ENCODE measurements around the gene WDFY4.

The WDFY4 gene

DNA sequence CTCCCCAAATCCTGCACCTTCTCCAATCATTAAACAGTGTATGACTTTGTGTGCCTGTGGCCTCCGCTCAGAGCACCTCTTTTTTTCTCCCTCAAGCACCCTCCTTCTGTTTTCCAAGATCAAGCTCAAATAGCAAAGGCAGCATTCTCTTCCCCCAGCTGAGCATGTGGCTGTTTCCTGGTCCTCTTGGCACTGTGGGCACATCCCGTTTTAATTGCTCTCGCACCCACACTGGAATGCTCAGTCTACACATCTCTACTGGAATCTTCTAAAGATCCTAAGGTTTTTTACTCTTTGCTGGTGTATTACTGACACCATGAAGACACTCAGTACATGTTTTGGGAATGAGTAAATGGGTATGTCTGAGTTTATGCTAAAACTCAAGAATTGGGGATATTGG lies 107.4 kb downstream of the WDFY4 start:
- no peak for DNase-seq (ENCODE audit: low read depth in 1 of 2, low spot score in 1 of 2)

DNA sequence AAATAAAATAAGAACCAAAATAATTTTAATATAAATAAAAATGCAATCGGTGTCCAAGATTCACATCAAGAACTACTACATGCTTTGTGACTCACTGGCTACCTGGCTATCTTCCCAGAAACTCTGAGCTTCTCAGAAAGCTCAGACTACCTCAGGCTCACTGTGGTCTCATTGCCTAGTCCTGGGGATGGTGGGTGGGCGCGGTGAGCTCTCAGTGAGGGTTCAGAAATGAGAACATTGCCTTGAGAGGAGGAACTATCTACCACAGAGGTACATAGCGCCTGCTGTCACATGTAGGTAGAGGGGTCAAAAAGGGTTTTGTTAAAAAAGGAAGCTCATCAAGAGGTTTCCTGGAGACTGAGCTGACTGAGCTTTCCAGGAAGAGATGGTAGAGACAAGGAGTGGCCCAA lies 108.0 kb downstream of the WDFY4 start:
- no peak for DNase-seq (ENCODE audit: low read depth in 1 of 2, low spot score in 1 of 2)

DNA sequence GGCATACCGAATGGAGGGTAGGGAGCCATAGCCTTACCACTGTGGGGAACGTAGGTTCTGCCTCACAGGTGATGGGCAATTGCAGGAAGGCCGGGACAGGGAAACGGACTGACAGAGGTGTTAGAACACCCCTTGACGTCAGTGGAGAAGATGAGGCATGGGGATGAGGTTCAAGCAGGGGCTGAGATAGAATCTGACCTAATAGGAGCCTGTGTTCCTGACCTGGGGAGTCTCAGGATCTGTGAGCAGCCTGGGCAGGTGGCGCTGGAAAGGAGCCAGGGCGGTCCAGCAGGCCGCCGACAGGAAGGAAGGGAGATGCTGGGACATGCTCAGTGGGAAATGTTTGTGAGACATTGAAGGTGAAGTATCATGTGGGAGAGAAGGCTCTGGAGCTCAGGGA lies 109.4 kb downstream of the WDFY4 start:
- DNase-seq (ENCODE audit: low read depth in 1 of 2, low spot score in 1 of 2): no peak

DNA sequence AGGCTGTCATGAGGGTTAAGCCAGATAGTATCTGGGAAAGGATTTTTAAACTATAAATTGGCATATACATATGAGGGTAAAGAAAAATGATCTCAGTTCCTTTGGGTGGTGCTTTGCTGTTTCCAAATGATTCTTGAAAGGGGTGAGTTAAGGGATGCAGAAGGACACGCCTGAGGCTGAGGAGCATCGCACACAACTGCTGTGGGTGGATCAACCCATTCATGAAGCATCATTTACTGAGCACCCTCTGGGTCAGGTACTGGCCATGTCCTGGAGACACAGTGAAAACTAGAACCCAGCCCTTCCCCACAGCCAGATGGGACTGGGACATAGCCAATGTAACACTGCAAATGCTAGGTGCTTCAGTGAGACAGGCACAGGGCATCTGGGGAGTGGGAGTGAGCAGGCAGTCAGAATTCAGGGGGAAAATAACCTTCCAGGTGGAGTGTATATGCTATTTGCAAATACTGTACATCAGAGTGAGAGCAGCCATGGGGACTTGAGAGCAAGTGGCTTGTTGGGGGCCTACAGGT lies 112.1 kb downstream of the WDFY4 start:
- no peak for DNase-seq (ENCODE audit: low read depth in 1 of 2, low spot score in 1 of 2)

DNA sequence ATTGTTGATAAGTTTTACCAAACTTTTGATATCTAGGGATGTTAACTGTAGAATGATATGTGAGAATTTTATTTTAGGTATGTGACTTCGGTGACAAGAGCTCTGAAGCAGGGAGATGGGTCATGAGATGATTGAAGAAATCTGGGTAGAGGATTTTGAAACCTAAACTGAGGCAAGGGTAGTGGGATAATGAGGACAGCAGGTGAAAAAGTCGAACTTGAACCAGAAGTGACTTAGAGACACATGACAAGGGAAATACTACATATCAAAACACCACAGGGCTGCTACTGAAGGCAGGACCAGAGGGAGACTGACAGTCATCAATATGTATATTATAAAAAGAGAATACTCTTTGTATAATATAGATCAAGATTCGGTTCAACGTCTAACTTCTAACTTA lies 113.2 kb downstream of the WDFY4 start:
- DNase-seq (ENCODE audit: low read depth in 1 of 2, low spot score in 1 of 2): no peak

DNA sequence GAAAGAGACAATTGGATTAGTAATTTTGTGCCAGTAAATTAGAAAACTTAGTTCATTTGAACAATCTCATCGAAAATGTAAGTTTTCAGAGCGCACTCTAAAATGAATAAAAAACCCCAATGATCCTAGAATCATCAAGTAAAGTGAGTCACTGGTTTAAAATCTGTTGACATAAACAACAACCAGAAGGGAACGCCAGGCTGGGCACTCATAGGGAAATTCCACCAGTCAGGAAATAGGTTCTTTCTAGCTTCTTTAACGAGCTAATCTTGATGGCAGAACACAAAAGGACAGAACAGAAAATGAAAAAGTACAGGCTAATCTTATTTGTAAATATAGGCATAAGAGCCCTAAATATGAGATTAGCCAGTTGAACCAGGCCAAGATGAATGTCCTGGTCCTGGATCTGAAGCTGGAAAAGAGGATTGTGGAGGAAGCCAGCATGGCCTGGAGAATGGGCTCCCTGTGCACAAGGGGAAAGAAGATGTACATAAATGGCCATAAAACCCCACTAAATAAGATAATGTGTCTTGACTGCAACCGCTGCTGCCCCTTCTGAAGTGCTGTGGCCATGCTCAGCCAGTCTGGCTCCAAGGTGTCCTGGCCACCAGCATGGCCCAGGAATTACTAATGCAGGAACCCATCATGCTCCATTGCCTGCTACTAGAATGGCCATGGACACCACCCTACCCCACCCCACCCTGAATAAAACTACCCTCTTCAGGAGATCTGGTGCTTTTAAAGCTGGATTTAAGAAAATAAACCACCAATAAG lies 114.0 kb downstream of the WDFY4 start:
- no peak for DNase-seq (ENCODE audit: low read depth in 1 of 2, low spot score in 1 of 2)

DNA sequence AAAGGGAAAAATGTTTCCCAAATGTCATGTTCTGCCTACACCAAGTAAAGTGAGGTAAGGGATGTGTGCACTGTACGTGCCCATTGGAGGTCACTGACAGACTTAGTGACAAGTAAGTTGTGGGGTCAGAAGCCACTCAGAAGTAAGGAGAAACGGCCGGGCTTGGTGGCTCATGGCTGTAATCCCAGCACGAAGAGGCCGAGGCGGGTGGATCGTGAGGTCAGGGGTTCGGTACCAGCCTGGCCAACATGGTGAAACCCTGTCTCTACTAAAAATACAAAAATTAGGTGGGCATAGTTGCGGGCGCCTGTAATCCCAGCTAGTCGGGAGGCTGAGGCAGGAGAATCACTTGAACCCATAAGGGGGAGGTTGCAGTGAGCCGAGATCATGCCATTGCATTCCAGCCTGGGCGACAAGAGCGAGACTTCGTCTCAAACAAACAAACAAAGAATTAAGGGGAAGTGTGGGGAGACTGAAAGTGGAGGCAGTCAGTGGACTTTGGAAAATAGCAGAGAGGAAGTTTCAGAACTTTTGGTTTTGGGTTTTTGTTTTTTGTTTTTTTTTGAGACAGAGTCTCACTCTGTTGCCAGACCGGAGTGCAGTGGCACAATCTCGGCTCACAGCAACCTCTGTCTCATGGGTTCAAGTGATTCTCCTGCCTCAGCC lies 114.8 kb downstream of the WDFY4 start:
- DNase-seq (ENCODE audit: low read depth in 1 of 2, low spot score in 1 of 2): no peak

DNA sequence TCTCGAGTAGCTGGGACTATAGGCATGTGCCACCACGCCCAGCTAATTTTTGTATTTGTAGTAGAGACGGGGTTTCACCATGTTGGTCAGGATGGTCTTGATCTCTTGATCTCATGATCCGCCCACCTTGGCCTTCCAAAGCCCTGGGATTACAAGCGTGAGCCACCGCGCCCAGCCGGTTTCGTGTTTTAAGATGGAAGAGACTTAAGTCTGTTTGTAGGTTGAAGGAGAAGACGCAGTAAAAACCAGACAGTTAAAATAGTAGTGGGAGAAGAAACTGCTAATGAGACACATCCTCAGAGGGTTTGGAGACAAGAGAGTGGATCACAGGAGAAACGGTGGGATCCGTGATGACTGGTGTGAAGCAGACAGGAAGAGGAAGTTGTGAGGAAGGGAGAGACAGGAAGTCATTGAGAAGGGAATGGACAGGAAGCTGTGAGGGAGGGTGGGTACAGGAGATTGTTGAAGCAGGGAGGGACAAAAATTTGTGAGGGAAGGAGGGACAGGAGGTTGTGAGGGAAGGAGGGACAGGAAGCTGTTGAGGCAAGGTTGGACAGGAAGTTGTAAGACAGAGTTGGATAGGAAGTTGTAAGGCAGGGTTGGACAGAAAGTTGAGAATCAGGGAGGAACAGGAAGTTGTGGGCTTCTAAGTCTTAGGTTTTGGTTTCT lies 115.5 kb downstream of the WDFY4 start:
- DNase-seq (ENCODE audit: low read depth in 1 of 2, low spot score in 1 of 2): no peak

DNA sequence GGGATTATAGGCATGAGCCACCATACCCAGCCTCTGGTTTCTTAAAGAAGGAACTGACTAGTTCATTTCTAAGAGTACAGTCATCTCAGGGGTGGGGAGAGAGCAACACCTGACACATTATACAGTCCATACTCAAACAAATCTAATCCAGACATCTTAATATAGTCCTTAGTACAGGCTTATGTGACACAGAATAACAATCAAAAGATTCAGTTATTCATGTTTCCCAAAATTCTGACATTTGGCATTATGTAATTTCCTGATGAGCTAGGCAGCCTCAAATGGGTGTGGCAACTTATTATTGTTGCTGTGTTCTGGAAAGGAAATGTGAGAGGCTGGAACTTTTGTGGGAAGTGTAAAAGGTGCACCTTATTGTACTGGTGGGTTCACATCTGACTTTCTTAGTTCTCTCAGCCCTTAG lies 116.3 kb downstream of the WDFY4 start:
- no peak for DNase-seq (ENCODE audit: low read depth in 1 of 2, low spot score in 1 of 2)

DNA sequence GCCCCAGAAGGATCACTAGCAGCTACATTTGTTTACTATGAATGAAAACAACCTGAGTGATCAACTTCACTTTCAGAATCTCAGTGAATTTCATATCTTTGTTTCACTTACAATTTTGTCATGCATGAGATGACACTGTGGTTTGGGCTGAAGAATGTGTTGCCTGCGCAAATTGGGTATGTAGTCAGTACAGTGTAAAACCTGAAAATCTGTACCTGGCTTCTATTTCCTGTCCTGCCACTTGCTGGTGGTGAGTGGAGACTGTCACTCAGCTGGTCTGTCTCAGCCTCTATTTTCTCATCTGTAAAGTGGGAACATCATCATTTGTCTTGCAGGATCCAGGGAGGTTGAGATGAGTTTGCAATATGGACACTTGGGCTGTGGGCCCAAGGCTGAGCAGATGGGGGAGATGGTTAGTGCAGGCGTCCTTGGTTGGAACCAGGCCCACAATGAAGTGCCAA lies 118.0 kb downstream of the WDFY4 start:
- no peak for DNase-seq (ENCODE audit: low read depth in 1 of 2, low spot score in 1 of 2)

DNA sequence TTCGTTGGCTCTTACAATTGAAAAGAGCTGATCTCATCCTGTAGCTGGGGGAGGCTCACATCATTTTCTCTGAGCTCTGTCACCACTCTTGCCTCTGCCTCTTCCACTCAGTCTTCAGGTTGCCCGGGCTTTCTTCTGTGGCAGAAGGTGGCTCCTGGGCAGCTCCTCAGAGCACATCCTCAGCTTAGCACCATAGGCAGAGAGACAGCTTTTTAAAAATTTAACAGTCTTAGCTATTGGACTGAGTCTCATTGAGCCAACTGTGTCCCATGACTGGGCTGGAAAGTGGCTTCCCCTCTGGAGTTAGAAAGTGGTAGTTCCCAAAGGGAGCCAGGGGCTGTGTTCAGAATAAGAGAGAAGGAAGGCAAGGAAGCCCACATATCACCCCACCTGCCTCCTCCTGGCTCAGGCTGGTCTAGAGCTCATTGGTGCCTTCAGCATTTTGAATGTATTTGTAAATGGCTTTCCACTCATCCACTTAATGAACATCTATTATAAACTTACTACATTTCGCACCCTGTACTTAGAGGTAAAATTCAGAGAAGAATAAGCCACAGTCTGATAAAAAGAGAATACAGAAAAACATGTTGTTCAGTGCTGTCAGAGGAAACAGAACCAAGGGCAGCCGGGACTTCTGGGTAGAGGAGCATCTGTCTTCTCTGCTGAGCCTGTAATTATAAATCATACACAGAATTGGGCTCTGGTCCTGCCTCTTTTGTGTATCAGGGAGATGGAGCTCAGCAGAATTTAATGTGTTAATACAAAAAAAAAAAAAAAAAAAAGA lies 119.3 kb downstream of the WDFY4 start:
- DNase-seq (ENCODE audit: low read depth in 1 of 2, low spot score in 1 of 2): no peak

DNA sequence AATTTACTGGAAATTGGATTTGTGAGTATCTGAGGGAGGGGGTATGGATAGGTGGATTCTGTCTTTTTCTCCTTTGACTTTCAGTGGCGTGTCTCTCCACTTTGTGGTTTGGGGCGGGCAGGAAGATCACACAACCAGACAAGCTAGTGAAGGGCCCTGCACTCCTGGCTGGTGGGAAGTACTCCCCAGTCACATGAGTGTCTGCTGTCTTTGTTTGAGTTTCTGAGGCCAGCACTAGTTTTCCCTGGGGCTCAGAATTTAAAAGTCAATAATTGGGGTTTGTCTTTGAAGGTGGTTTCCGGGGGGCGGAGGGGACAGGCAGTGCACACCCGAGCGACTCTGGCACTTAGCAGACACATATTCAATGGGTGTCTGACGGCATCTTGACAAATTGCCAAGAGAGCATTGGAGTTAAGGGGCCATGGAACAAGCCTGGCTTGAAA lies 120.1 kb downstream of the WDFY4 start:
- DNase-seq (ENCODE audit: low read depth in 1 of 2, low spot score in 1 of 2): no peak

DNA sequence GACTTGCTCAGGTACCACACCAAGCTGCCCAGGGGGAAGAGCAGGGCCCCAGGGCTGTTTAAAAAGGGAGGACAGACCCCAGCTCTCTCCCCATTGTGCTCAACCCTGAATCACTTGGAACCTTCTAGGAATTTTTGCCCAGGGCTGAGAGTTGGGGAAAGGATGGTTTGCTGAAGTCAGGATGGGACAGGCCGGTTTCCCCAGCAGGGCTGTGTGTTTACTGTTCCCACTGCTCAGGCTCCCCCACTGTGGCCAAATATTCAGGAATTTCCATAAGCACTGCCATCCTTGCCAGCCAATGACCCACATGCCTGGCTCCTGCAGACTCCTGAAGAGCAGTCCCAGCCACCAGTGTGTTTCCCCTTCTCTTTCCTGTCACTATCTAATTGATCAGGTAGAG lies 120.7 kb downstream of the WDFY4 start:
- no peak for DNase-seq (ENCODE audit: low read depth in 1 of 2, low spot score in 1 of 2)

DNA sequence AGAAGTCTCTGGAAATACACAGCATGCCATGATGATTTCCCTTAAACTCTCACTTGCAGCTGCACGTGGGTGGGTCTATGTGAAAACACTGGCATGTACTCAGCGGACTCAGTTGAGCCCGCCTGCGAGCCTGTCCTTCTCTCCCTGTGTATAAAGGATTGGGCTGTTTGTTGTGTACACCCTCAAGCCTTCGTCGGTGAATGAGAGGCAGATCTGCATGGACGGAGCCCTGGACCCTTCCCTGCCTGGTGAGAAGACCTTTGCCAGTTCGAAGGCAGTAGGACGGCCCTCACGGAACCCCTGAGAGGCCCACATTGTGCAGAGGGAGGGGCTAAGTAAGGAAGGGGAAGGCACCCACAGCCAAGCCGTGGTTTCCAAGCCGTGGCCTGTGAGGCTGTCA lies 121.2 kb downstream of the WDFY4 start:
- DNase-seq (ENCODE audit: low read depth in 1 of 2, low spot score in 1 of 2): no peak

DNA sequence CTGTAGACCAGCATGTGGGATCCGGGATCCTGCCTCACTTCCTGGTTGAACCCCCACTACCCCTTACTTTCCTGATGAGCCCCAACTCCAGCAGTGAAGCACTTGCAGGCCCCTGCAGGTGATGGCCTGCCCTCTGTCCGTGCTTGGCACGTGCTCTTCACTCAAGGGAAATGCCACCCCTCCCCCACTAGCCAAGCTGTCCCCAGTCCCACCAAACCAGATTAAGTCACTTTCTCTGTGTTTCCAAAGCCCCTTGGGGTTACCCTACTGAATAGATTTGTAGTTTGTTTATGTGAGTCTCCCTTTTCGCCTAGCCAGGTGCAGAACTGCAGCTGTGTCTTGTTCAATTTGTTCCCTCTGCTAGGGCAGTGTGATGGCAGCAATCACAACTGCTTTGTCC lies 121.7 kb downstream of the WDFY4 start:
- DNase-seq (ENCODE audit: low read depth in 1 of 2, low spot score in 1 of 2): no peak

DNA sequence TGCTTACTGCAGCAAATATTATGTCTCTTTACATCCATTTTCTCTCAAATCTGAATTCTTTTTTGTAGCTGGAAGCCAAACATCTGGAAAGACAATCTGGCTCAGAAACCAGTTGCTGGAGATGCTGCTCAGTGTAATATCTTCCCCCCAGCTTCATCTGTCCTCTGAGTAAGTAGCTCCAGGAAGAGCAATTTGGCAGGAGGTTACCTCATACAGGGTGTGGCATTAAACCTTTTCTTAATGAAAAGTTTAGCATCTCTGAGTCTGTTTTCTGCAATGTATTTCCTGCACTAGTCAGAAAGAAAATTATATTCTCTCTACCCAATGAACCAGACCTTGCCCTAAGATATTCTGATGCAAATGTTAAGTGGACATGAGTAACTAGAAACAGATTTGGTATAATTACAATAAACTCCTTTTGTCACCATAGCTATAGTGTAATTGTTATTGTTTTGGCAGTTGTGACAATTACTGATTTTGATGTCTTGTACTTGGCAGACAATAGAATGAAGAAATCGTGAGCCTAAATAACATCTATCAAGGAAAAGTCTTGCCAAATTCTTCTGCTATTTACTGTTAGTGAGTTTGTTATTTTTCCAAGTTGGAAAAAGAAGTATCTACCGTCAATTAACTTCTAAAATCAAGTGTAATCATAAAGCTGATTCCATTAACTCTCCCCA lies 123.3 kb downstream of the WDFY4 start:
- no peak for DNase-seq (ENCODE audit: low read depth in 1 of 2, low spot score in 1 of 2)

DNA sequence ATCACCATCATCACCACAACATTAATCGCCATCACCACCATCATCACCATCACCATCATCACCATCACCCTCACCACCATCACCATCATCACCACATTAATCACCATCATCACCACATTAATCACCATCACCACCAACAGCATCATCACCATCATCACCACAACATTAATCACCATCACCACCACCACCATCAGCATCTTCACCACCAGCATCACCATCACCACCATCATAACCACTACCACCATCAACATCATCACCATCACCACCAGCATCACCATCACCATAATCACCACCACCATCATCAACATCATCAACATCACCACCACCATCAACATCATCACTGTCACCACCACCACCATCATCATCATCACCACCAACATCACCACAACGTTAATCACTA lies 124.6 kb downstream of the WDFY4 start:
- DNase-seq (ENCODE audit: low read depth in 1 of 2, low spot score in 1 of 2): no peak

DNA sequence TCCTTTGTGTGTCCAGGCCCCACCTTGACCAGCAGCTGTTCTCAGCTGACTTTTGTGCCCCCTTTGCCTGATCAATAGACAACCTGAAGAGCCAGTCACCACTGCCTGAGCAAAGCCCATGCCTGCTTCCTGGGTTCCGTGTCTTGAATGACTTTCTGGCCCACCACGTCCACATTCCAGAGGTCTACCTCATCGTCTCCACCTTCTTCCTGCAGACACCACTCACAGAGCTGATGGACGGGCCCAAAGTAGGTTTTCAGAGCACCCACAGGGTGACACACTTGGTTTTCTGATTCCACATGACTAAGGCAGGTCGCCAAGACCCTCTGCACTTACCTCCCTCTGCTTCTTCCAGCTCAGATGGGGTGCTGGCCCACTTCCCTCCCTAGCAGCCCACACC lies 126.8 kb downstream of the WDFY4 start:
- DNase-seq (ENCODE audit: low read depth in 1 of 2, low spot score in 1 of 2): no peak

DNA sequence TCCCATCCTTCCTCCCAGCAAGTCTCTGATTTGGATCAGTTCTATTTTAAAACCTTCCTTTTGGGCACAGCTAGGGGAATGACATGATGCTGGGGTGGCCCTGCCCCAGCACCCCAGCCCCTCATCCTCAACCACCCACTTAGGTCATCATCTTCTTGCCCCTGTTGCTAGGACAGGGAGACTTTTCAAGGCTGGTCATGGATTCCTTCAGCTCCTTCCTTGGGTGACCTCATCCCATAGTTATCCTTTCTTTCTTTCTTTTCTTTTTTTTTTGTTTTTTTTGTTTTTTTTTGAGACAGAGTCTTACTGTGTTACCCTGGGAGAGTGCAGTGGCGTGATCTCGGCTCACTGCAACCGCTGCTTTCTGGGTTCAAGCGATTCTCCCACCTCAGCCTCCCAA lies 127.2 kb downstream of the WDFY4 start:
- DNase-seq (ENCODE audit: low read depth in 1 of 2, low spot score in 1 of 2): no peak

DNA sequence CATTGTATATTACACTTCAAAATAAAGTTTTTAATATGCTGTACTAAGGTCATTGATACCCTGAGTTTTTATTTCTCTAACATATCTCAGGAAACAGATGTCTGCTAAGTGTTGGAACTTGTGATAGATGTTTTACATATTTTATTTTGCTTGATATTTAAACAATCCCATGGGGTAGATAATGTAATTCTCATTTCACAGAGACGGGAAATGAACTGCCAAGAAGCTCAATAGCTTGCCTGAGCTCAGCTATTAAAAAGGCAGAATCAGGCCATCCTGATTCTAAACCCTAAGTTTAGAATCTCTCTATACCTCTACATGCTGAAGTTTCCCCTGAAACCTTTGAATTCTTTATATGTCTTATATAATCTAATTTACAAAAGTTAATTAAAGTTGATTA lies 128.6 kb downstream of the WDFY4 start:
- DNase-seq (ENCODE audit: low read depth in 1 of 2, low spot score in 1 of 2): no peak

DNA sequence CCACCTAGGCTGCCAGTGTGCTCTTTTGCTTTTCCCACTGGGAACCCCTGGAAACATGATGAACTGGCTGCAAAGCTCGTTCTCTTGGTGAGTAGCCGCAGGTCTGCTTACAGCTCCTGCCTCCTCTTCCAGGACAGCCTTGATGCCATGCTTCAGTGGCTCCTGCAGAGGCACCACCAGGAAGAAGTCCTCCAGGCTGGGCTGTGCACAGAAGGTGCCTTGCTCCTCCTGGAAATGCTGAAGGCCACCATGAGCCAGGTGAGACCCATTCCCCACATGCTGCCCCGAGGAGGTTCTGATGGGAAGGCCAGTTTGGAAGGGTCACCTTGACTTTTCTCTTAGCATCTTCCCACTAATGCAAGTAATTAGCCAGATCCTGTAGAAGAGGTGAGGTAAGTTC lies 129.2 kb downstream of the WDFY4 start:
- DNase-seq (ENCODE audit: low read depth in 1 of 2, low spot score in 1 of 2): no peak

Data from activated CD4-positive, alpha-beta T cell treated with anti-CD3 and anti-CD28 coated beads, Interleukin-2, amount 50 U/mL, for 24 hours (primary cell).